ENCODE data around the gene LGR6.

LGR6 gene

DNA sequence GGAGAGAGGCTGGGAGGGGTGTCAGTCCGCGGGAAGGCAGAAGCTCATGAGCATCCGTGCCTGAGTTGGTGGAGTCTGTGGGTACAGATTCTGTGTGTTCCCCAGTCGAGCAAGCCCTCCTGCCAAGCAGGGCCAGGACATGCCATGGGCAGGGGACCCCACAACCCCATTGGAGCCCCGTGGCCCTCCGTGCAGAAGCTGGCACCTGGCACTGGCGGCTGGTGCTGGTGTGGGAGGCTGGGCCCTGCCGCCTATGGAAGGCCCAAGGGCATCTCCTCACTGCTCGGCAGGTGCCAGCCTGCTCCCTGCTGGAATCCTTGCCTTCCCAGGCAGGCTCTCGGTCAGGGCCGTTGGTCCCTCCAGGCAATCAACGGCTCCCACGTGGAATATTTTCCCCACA, 74.4 kb downstream of the LGR6 start:
- DNase-seq = no peak

DNA sequence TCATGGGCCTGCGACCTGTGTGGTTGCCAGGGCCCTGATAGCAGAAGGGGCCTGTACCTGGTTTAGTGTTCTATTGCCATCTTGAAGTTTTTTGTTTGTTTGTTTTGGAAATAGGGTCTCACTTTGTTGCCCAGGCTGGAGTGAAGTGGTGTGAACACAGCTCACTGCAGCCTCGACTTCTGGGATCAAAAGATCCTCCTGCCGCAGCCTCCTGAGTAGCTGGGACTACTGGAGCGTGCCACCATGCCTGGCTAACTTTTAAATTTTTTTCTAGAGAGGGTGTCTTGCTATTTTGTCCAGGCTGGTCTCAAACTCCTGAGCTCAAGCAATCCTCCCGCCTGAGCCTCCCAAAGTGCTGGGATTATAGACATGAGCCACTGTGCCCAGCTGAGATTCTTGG, 75.2 kb downstream of the LGR6 start:
- DNase-seq = no peak

DNA sequence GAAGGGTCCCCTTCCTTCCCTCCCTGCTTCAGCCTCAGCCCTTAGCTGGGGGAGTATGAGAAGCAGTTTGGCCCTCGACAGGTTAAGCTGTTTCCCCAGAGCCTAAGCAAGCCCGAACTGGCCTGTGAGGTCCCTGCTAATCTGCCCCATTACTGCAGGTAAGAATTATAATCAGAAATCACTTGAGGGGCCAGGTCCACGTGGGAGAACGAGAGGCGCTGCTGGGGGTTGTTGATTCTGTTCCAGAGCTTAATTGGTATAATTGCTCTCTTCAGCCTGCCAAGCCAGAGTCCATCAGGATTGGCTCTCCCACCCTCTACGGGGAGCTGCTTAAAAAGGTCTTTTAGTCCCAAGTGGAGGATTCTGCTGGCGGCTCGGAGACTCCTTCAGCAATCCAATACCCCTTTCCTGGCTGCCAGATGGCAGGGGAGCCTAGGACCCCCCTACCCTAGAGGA, 77.3 kb downstream of the LGR6 start:
- DNase-seq = no peak

DNA sequence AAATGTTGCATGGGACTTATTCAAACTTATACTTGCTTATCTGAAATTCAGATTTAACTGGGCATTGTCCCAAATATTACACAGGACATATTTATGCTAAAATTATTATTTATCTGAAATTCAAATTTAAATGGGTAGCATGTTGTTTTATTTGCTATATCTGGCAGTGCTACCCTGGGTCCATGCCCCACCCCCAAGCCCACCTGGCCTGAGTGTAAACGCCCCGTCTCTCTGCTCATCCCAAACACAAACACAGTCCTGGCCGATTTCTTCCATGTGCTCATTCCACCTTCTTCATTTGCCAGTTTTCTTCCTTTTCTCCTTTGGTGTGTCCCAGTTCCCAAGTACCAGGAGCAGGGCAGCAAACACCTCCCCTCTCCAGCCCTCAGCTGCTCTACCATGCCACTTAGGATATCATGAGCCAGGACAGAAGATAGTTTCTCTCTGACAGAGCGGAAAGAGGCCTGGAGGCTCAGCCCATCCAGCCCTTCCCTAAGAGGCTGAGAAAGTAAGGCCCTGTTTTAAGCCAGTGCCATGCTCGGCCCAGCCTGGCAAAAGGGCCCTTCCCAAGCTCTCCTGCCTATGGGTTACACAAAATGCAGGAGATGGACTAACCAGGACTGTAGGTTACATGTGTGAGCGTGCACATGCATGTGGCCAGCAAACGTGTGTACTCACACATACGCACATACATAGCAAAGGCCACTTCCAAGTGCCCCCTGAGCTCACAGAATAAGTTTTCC, 78.7 kb downstream of the LGR6 start:
- no peak for DNase-seq

DNA sequence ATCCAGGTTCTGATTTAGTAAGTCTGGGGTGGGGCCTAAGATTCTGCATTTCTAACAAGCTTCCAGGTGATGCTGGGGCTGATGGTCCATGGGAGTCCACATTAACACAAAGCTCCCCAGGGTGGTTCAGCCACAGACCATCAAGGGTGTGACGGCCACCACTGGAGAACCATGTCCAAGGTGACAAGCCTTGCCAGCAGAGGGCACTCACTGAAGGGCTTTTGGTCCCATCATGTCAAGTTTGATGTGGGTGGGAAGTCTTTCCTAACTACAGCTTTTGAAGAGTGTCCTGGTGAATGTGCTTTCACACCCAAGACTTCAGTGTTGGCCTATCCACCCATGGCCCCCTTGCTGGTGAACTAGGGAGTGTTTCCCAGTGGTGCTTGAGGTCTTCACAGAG, 81.0 kb downstream of the LGR6 start:
- DNase-seq = peak; percentile 36

DNA sequence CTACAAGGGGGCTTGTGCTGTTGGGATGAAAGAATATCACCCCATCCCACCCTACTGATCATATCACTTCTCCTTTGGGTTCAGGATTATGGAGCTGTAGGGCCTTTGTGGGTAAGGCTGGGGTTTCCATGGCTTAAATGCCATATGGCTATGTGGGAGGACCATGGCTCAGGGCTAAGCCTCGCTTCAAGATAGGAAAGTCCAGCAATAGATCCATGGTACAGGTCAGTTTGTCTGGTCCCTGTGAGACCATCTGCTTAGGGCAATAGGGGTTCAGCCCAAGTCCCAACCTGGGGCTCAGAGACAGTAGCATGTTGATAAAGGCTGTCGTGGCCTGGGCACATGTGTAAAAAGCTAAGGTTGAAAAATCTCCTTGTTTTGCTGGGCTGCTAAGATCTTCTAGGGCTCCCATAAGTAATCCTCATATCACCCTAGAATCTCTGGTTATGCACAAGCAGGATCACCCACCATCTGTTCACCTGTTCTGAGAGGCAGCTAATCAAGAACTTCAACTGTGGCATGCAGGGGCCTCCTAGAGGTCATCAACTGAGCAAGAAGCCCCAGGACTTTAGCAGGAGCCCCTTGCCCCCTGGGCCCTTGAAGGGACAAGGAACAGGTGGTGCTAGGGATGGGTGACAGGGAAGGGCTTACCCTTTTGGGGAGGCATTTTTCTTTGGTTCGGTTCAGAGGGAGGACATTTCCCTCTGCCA, 81.6 kb downstream of the LGR6 start:
- peak; percentile 18 for DNase-seq

DNA sequence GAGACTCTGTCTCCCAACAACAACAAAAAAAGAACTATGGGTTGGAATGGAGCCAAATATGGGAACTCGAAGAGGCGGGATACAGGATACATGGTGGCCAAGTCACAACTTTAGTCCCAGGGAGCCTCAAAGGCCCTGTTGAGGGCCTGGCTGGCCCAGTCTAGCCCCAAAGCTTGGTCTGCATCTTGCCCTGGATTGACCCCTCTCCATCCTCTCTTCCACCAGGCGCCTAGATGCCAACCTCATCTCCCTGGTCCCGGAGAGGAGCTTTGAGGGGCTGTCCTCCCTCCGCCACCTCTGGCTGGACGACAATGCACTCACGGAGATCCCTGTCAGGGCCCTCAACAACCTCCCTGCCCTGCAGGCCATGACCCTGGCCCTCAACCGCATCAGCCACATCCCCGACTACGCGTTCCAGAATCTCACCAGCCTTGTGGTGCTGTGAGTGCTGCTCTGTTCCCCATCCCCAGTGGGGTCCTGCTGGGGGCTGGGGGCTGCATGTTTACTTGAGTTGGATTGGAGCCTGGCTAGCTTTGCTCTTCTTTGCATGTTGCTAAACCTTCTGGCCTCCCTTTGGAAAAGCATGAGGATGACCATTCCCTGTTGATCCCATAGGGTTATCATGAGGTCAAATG, 82.6 kb downstream of the LGR6 start:
- DNase-seq = peak; percentile 21

DNA sequence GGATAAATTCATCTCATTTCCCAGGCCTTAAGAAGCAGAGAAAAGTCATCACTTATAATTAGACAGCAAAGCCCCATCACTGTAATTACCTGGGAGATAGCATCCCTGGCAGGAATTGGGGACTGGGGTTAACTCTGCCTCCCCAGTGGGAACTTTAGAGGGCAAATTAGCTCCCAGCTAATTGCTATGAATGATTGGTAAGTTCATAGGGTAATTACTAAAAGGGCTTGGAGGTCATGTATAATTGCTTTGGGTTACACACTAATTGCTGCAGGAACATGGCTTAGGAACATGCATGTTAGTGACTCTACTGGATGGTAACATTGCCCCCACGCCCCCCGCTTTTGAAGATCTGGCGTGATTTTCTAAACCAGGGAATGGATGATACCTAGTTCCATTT, 83.3 kb downstream of the LGR6 start:
- DNase-seq = no peak

DNA sequence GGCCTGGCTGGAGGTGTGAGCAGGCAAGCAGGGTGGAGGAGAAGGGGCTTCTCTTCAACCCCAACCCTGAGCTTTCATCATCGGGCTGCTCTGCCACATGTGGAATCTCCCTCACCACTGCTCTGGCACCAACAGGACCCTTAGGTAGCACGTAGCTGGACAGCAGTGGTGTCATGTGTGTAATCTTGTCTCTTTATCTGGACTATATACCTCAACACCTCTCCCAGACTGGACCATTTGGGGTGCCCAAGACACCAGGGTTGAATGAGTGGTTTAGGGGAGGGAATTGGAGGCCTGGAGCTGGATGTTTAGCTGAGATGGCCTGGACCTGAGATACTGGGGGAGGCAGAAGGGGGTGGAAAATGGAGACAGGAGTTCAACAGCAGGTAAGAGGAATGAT, 85.2 kb downstream of the LGR6 start:
- DNase-seq = peak; percentile 9

DNA sequence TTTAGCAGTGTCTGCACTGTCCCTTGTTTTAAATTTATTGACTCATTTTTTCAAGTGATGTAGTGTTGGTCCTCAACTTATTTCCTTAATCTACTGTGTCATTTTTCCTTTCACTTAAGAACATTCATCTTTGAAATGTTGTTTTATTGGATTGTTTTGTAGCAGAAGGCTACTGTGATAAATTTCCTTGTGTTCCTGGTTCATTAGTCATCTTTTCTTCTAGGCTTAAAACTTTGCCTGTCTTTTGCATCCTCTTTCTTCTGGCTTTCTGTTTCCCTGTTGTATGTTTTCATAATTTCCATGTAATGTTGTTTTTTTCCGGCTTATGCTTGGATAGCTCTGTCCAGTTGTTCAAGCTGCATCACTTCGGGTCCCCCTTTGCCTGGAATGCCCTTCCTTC, 86.2 kb downstream of the LGR6 start:
- no peak for DNase-seq

DNA sequence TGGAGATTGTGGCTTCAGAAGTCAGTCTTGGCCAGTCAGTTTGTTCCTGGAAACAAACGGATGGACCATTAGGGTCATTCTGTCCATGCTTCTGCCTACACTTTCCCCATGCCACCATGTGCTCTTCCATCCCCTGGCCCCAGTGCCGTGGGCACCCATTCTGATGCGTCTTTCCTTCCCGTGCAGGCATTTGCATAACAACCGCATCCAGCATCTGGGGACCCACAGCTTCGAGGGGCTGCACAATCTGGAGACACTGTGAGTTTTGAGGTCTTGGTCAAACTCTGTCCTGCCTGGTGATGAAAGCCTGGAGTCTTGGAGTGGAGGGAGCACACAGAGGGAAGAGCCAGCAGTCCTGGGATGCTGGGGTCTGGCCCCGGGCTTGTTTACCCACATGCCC, 87.0 kb downstream of the LGR6 start:
- peak; percentile 9 for DNase-seq

DNA sequence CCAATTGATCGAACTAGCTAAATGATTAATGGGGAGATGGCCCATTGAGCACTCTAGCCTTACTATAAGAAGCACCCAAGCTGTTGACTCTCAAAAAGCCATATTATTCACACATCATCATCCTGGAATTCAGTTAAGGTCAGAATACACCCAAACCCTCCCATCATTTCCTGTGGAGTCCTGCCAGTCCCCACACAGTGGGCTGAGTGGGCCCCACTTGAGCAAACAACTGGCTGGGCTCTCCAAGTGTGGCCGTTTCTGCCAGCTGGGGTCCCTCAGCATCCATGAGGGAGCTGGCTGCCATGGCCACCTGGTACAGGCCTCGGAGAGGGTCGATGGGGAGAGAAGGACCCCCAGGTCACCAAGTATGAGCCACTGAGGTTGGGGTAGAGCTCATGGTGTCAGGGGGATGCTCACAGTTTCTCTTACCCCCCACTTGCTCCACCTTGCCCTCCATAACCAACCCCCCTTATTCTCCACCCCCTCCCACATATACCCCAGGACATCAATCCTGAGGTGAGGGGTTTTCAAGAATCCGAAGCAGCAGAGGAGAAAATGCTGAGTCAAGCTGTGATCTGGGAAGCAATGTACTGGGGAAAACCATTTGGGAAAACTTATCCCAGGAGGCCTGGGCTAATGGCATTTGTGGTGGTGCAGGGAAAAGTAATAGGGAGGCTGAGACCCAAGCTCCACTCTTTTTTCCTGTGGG, 87.9 kb downstream of the LGR6 start:
- DNase-seq = peak; percentile 20

DNA sequence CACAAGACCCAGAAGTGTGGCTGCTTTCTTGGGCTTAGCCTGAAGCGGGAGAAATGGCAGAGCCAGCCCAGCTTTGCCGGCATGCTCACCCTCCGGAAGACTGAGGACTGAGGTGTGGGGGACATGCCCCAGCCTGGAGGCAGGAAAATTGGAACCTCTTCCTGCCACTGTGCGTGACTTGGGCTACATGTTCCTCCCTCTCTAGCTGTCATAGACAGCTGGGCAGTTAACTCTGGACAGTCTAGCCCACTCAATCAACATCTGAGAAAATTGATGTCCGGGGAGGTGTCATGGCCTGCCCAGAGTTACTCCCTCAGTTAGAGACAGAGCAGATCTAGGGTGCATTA, 88.4 kb downstream of the LGR6 start:
- DNase-seq = peak; percentile 25

DNA sequence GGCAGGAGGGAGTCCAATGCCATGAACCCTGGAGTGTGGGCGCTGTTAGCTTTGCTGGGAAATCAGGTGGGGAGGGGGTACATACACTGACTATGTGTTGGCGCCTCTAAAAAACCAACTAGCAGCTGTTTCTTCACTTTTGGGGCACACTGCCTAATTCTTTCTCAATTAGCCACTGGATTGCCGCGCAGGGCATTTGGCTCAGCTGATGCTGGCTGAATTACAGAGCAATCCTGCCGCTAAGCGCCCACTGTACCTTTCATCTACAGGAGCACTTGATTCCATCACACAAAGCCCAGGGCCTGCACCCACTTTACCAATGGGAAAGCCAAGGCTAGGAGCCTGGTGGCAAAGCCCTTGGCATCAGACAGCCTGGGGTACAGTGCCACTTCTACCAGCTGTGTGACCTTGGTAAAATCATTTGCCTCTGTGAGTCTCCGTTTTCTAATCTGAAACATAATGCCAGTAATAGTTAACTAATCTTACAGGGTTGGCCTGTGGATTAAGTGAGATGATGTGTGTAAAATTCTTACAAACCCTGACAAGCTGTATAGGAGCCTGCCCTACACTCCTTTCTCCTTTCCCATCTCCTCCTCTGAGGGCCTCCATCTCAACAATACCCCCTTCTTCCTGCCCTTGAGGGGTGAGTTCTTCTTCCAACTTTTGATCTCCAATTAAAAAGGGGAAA, 89.1 kb downstream of the LGR6 start:
- no peak for DNase-seq

DNA sequence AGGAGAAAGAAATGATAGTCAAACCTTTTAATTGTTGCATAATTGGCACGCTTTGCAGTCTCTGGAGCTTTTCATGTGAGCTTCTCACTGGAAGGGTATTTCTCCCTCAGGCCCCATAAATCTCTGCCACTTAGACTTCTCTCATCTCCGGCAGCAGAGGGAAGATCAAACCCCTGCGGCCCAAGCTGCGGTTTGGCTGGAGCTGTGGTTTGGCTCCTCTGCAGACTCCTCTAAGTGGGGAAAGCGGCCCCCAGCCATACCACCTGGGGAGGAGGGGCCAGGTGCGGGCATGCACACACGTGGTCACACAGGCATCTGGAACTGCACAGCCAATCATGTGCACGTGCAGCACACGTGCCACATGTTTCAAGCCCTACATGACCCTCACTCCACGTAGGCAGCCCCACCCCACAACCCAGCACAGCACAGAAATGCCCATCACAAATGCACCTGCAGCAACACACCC, 89.8 kb downstream of the LGR6 start:
- no peak for DNase-seq

DNA sequence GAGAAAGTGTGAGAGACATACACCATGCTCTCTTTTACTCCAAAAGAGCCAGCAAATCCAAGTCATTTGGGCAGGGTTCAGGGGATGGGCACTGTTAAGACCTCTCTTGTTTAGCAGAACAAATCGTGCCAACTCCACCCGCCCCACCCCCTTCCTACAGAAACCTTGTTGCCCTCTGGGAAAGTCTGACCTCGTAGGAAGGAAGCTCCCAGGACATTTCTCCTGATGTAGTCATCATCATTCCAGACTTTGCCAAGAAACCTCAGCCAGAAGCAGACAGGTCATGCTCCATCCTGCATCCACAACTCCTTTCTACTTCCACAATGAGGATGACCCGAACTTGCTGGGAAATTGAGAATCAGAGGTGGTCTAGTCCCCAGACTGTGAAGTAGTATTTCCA, 90.4 kb downstream of the LGR6 start:
- no peak for DNase-seq

DNA sequence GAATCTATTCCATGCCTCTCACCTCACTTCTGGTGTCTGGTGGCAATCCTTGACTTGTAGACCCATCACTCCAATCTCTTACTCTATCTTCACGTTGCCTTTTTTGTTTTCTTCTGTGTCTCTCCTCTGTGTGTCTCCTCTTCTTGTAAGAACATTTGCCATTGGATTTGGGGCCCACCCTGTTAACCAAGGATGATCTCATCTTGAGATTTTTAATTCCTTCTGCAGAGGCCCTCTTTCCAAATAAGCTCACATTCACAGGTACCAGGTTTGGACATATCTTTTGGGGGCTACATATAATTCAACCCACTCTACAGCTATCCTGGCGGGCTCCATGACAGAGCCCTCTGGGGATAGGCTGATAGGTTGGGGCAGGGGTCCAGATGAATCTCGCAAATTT, 92.3 kb downstream of the LGR6 start:
- no peak for DNase-seq

DNA sequence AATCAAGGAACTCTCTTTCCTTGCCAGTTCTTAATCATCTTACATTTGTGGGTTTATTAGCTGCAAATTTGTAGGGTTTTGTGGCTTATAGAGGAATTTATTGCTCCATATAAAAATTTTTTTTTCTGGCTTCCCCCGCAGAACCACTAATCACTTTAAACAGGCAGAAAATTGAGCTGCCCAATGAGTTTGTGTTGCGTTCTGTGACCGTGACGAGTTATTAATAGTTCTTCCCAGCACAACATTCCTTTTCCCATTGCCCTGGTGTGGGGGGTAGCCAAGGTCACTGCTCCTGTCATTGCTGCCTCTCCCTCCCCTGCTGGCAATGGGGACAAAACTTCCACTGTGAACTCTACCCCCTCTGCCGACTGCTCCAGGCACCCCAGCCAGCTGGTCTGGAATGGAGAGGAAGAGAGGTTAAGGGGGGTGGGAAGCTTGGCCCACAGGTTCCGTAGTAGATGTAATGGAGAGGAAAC, 93.1 kb downstream of the LGR6 start:
- no peak for DNase-seq

DNA sequence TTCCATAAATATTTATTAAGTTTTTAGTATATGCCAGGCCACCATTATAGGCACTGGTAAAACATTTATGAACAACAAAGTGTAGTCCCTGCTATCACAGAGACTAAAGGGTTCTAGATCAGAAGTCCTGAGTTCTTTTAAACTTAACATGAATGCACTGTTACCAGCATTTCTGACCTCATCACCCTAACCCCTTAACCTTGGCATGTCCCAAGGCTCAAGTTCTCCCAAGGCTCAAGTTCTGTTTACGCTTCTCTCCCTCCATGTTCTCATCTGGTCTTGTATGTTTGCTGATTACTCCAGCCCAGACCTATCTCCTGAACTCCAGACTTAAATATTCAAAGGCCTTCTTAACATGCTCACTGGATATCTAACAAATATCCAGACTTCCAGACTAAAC, 93.6 kb downstream of the LGR6 start:
- DNase-seq = no peak

DNA sequence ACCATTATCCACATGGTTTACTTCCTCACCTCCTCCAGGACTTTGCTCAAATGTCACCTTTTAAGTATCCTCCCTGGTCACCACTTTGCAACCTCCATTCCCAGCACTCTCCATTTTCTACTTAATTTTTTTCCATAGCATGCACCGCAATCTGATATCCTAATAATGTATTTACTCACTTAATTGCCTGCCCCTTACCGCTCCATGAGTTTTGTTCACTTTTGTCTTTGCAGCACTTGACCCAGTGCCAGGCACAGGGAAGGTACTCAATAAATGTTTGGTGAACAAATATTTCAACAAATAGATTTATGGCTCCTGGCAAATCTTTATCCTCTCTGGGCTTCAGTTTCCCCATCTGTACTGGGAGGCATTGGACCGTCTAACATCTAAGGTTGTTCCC, 94.6 kb downstream of the LGR6 start:
- no peak for DNase-seq

DNA sequence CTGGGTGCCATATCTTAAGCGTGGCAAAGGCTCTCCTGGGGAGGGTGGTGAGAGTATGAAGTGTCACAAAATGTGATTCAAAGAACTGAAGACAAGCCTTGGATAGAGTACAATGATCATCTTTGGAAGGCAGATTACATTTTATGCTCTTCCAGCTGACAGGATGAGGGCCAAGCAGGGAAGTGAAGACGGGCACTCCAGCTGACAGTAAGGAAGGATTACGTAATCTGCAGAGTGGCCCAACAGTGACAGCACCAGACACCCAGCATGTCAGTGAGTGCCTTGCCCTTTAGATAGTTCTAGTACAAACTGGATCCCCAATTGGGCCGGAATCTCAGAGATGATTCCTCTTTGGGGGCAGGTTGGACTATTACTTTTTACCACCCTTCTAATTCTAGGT, 95.4 kb downstream of the LGR6 start:
- no peak for DNase-seq

DNA sequence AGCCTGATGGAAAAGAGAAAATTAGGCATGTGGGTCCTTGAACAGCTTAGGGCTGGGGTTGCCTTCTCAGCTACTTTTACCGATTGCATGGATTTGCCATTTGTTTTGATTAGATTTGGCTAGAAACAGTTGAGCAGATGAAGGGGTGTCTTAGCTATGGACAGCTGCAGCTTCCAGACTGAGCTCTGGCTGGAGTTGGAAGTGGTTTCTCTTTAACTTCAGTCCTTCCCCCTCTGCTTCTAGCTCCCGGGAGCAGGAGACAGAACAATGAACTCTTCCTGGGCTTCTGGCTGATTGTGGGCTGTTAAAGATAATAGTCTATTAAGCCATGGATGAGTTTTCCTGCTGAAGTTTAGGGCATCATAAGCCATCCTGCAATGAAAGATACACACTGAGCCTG, 97.4 kb downstream of the LGR6 start:
- no peak for DNase-seq
